HUDEP-2 (cell line): ENCODE measurements around the gene SRRD.

ENCODE experiments used
- DNase-seq, 76 experiments: peaks; one replicate each; lab custom pipeline; 2025; ENCODE audit not compliant: unreplicated experiment in 76 of 76; lab: John Stamatoyannopoulos, UW

Gene SRRD

DNA sequence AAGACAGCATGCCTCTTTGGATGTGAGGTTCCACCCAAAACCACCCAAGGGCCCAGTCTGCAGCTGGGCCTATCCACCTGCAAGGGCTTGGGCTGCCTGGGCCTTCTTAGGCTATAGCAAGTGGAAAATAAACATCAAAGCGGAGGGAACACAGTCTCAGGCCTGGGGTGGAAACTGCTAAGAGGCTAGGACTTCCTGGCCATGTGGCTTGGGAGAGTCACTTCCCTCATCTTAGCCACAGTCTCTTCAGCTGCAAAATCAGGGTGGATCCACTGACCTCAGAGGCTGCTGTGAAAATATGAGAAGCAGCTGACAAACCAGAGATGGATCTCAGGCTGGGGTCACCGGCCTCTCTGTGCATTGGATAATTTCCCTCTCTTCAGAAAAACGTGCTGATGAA is 59.2 kb downstream of the SRRD start:
- no peak for DNase-seq
